ENCODE measurements around the gene ABHD17C.

ABHD17C gene

DNA sequence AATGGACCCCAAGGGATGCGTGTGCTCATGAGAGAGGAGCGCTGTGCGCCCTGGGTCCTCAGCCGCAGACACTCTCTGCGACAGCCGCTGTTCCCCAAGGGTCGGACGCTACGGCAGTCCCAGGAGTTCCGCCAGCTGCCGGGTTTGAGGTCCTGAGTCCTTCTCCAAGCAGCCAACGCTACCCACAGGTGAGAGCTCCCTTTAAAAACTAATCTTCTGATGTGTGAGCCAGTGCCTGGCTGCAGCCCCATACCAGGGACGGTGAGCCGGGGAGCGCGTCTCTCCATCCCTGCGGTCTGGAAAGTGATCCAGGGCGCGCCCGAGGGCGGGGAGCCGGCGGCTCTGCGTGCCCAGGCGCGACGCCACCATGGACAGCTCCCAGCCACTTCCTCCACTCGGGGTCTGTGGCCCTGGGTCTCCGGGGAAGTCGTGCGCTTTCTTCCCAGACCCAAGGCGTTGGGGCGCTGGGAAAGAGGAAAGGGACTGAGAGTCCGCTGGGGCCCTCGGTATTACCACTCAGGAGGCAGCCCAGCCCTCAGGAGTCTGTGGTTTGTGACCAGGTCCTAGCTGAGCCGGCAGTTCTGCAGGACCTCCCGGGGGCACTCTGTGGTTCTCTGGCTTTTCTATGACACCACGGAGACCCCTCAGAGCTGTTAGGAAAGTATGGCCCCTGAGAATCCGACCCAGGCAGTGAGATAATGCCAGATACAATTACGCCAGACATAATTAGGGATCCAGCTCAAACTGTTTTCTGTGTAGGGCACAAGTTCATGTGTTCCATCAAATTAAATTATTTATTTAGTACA is 85.5 kb downstream of the ABHD17C start:
- DNase-seq (ENCODE audit: low read depth), result no peak
- in situ Hi-C loops (cut with HindIII; ENCODE audit: low sequenced_read_pairs), result loop anchor here (25.0 kb wide), 1 partner anchor 218 kb away; no protein-coding TSS in a partner anchor
- peak overlapping the region; percentile 80 for H3K4me3 ChIP-seq (ENCODE audit: low read depth, low read length)
- TF ChIP-seq, protein P1, sequence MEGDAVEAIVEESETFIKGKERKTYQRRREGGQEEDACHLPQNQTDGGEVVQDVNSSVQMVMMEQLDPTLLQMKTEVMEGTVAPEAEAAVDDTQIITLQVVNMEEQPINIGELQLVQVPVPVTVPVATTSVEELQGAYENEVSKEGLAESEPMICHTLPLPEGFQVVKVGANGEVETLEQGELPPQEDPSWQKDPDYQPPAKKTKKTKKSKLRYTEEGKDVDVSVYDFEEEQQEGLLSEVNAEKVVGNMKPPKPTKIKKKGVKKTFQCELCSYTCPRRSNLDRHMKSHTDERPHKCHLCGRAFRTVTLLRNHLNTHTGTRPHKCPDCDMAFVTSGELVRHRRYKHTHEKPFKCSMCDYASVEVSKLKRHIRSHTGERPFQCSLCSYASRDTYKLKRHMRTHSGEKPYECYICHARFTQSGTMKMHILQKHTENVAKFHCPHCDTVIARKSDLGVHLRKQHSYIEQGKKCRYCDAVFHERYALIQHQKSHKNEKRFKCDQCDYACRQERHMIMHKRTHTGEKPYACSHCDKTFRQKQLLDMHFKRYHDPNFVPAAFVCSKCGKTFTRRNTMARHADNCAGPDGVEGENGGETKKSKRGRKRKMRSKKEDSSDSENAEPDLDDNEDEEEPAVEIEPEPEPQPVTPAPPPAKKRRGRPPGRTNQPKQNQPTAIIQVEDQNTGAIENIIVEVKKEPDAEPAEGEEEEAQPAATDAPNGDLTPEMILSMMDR (IDR thresholded peaks at IDR 0.05; ENCODE audit: low read depth, low read length, missing control alignments), result no peak

GRCh38 chr15:80783260-80783659 is 88.2 kb downstream of the ABHD17C start:
- in situ Hi-C loops (cut with HindIII; ENCODE audit: low sequenced_read_pairs), result loop anchor here (25.0 kb wide), 1 partner anchor 221 kb away; no protein-coding TSS in a partner anchor
- H3K4me3 ChIP-seq (ENCODE audit: low read depth, low read length), result no peak overlapping the region
- TF ChIP-seq, protein P1 (IDR thresholded peaks at IDR 0.05; ENCODE audit: low read depth, low read length, missing control alignments), result no peak
- DNase-seq (ENCODE audit: low read depth), result no peak

GRCh38 chr15:80785335-80785734 is 90.2 kb downstream of the ABHD17C start:
- no peak overlapping the region for H3K4me3 ChIP-seq (ENCODE audit: low read depth, low read length)
- in situ Hi-C loops (cut with HindIII; ENCODE audit: low sequenced_read_pairs), result loop anchor here (5.0 to 25.0 kb wide), 2 partner anchors 77 to 223 kb away; no protein-coding TSS in a partner anchor
- no peak for DNase-seq (ENCODE audit: low read depth)
- TF ChIP-seq, protein P1 (IDR thresholded peaks at IDR 0.05; ENCODE audit: low read depth, low read length, missing control alignments), result no peak

- no peak overlapping the region for H3K4me3 ChIP-seq (ENCODE audit: low read depth, low read length)
- DNase-seq (ENCODE audit: low read depth), result no peak
- TF ChIP-seq, protein P1 (IDR thresholded peaks at IDR 0.05; ENCODE audit: low read depth, low read length, missing control alignments), result no peak
- in situ Hi-C loops (cut with HindIII; ENCODE audit: low sequenced_read_pairs), result loop anchor here (5.0 to 25.0 kb wide), 2 partner anchors 76 to 224 kb away; no protein-coding TSS in a partner anchor
These were observed 90.8 kb downstream of the ABHD17C start for GRCh38 chr15:80785811-80786354.

DNA sequence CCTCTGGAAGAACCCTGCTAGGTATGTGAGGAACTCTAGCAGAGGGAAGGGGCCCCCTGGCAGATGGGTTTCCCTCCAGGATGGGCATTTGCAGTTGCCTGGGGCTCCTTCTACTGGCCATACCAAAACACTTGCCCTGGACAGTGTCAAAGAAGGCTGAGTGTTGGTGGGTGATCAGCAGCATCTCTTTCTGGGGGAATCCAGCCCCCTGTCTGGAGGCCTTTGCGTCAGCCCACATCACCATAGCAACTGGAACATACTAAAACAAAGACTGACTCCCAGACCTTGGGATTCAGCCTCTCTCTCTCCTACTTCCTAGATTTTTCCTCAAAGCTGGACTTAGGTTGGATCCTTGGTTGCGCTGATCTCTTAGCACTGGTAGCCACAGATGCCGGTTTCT is 92.2 kb downstream of the ABHD17C start:
- no peak for DNase-seq (ENCODE audit: low read depth)
- no peak overlapping the region for H3K4me3 ChIP-seq (ENCODE audit: low read depth, low read length)
- in situ Hi-C loops (cut with HindIII; ENCODE audit: low sequenced_read_pairs), result loop anchor here (5.0 to 25.0 kb wide), 2 partner anchors 75 to 225 kb away; no protein-coding TSS in a partner anchor
- TF ChIP-seq, protein P1 (IDR thresholded peaks at IDR 0.05; ENCODE audit: low read depth, low read length, missing control alignments), result peak; percentile 4

GRCh38 chr15:80788536-80788935 is 93.4 kb downstream of the ABHD17C start:
- TF ChIP-seq, protein P1 (IDR thresholded peaks at IDR 0.05; ENCODE audit: low read depth, low read length, missing control alignments), result no peak
- no peak overlapping the region for H3K4me3 ChIP-seq (ENCODE audit: low read depth, low read length)
- in situ Hi-C loops (cut with HindIII; ENCODE audit: low sequenced_read_pairs), result loop anchor here (5.0 to 25.0 kb wide), 2 partner anchors 74 to 226 kb away; no protein-coding TSS in a partner anchor
- DNase-seq (ENCODE audit: low read depth), result no peak
